ENCODE results near the gene AGRN. TPM values are rescaled to one million over a fixed set of nuclear protein-coding genes. Genes with fewer than 3 reads are reported as not detected.
"Not testable (repeated sequence)": the region's sequence is repeated elsewhere in the genome, so short reads cannot be mapped to it uniquely, and the experiment has no call there.

AGRN gene
- total RNA-seq, 3 donors from 2014 or later (not counting 1 experiment from before 2014, with no cell fraction given), result 4.1 to 5.0 (median 4.6) TPM

DNA sequence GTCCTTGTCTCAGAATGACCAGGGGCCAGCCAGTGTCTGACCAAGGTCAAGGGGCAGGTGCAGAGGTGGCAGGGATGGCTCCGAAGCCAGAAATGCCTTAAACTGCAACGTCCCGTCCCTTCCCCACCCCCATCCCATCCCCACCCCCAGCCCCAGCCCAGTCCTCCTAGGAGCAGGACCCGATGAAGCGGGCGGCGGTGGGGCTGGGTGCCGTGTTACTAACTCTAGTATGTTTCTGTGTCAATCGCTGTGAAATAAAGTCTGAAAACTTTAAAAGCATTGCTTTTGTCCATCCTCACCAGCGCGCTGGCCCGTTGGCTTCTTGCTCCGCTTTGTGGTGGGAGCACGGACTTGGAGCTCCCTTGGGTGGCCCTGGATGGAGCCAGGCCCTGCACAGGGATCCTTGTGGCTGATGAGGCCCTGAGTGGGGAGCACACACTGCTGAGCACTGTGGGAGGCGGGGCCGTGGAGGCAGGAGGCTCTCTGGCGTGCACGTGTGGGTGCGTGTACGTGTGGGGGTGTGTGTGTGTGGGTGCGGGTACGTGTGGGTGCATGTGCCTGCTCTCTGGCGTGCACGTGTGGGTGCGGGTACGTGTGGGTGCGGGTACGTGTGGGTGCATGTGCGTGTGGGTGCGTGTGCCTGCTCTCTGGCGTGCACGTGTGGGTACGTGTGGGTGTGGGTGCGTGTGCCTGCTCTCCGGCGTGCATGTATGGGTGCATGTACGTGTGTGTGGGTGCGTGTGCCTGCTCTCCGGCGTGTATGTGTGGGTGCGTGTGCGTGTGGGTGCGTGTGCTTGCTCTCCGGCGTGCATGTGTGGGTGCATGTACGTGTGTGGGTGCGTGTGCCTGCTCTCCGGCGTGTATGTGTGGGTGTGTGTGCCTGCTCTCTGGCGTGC, 36.2 kb downstream of the AGRN start:
- Mint-ChIP-seq H3K4me3 (no peak overlapping the region), H3K27ac (no peak overlapping the region), H3K4me1 (peaks cover 0 to 11% of the 10 kb centered on the region in 2 donors), H3K36me3 (no peaks in the 10 kb centered on the region), H3K27me3 (ENCODE audit: low read depth in 2 of 2) (peaks cover 7 to 22% of the 10 kb centered on the region in 2 donors), H3K9me3 (no peaks in the 10 kb centered on the region)
- H3K9me3 ChIP-seq (ENCODE audit: control insufficient read depth, insufficient read depth, low read length), result no peaks in the 10 kb centered on the region
- H3K4me3 ChIP-seq (ENCODE audit: low read length), result no peak overlapping the region
- DNase-seq (no peak), ATAC-seq (no peak)
- intact Hi-C loops (cut with micrococcal nuclease), result no loop called here
- no peak overlapping the region for H3K27ac ChIP-seq (ENCODE audit: low read length)
- TF ChIP-seq, protein P1, sequence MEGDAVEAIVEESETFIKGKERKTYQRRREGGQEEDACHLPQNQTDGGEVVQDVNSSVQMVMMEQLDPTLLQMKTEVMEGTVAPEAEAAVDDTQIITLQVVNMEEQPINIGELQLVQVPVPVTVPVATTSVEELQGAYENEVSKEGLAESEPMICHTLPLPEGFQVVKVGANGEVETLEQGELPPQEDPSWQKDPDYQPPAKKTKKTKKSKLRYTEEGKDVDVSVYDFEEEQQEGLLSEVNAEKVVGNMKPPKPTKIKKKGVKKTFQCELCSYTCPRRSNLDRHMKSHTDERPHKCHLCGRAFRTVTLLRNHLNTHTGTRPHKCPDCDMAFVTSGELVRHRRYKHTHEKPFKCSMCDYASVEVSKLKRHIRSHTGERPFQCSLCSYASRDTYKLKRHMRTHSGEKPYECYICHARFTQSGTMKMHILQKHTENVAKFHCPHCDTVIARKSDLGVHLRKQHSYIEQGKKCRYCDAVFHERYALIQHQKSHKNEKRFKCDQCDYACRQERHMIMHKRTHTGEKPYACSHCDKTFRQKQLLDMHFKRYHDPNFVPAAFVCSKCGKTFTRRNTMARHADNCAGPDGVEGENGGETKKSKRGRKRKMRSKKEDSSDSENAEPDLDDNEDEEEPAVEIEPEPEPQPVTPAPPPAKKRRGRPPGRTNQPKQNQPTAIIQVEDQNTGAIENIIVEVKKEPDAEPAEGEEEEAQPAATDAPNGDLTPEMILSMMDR (IDR thresholded peaks at IDR 0.05), result no peak
- peaks cover 13% of the 10 kb centered on the region for H3K4me1 ChIP-seq (ENCODE audit: control insufficient read depth, insufficient read depth, low read length)
- 88% methylated on average over 50 of the region's 50 CpGs for WGBS (ENCODE audit: insufficient coverage)
- H3K27me3 ChIP-seq (ENCODE audit: control insufficient read depth, insufficient read depth, low read length), result peaks cover 24% of the 10 kb centered on the region
- no peaks in the 10 kb centered on the region for H3K36me3 ChIP-seq (ENCODE audit: control insufficient read depth, insufficient read depth, low read length)

DNA sequence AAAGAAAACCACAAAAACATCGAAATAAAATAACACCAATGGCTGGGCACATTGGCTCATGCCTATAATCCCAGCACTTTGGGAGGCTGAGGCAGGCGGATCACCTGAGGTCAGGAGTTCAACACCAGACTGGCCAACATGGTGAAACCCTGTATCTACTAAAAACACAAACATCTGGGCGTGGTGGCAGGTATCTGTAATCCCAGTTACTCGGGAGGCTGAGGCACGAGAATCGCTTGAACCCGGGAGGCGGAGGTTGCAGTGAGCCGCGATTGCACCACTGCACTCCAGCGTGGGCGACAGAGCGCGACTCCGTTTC, 37.8 kb downstream of the AGRN start:
- H3K36me3 ChIP-seq (ENCODE audit: control insufficient read depth, insufficient read depth, low read length); intact Hi-C loops (cut with micrococcal nuclease); H3K9me3 Mint-ChIP-seq; H3K27ac Mint-ChIP-seq; H3K4me3 ChIP-seq (ENCODE audit: low read length); ATAC-seq; H3K36me3 Mint-ChIP-seq; H3K9me3 ChIP-seq (ENCODE audit: control insufficient read depth, insufficient read depth, low read length); DNase-seq; H3K27ac ChIP-seq (ENCODE audit: low read length): not testable (repeated sequence)
- Mint-ChIP-seq H3K27me3 (ENCODE audit: low read depth in 2 of 2) (peaks cover 7 to 30% of the 10 kb centered on the region in 2 donors), H3K4me1 (peaks cover 0 to 11% of the 10 kb centered on the region in 2 donors), H3K4me3 (peak overlapping the region; percentile 17)
- WGBS (ENCODE audit: insufficient coverage), result 75% methylated on average over 14 of the region's 15 CpGs
- H3K27me3 ChIP-seq (ENCODE audit: control insufficient read depth, insufficient read depth, low read length), result peaks cover 37% of the 10 kb centered on the region
- H3K4me1 ChIP-seq (ENCODE audit: control insufficient read depth, insufficient read depth, low read length), result peaks cover 15% of the 10 kb centered on the region

DNA sequence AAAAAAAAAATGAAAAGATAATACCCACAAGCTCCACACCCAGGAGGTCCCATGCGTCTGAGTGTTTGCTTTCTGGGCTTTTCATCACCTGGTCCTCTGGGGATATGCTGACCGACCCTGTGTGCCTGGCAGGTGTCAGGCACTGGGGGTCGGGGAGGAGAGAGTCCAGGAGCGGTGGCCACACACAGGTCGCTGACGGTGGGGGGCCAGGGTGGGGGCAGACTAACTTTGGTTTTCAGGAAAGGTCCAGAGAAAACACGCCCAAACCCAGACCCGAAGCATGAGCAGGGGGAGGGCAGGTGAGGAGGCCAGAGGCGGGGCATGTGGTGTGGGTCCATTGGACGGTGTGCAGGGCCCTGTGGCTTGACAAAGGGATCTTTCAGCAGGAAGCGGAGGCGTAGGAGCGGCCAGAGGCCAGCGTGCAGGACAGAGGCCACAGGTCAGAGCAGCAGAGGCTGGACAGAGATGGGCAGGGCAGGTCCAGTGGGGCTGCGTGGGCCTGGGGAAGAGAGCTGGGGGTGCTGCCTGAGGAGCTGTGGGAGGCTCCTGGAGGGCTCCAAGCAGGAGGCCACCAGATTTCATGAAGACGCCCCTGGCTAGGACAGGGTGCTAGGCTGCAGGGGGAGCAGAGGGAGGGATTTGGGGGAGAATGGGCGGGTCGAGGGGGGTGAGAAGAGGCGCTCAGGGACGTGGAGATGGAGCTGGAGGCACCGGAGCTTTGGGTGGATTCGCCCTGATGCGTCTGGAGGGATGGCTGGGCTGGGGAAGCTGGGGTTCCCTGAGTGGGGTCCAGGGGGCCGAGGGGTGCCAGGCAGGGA, 38.4 kb downstream of the AGRN start:
- H3K4me1 Mint-ChIP-seq, result peaks cover 0 to 11% of the 10 kb centered on the region in 2 donors
- TF ChIP-seq, protein P1 (IDR thresholded peaks at IDR 0.05), result no peak
- Histone ChIP-seq H3K27me3 (ENCODE audit: control insufficient read depth, insufficient read depth, low read length) (peaks cover 43% of the 10 kb centered on the region), H3K4me3 (ENCODE audit: low read length) (no peak overlapping the region), H3K36me3 (ENCODE audit: control insufficient read depth, insufficient read depth, low read length) (no peaks in the 10 kb centered on the region), H3K4me1 (ENCODE audit: control insufficient read depth, insufficient read depth, low read length) (peaks cover 18% of the 10 kb centered on the region), H3K9me3 (ENCODE audit: control insufficient read depth, insufficient read depth, low read length) (no peaks in the 10 kb centered on the region), H3K27ac (ENCODE audit: low read length) (no peak overlapping the region)
- WGBS (ENCODE audit: insufficient coverage), result 30% methylated on average over 24 of the region's 24 CpGs
- ATAC-seq, result no peak
- H3K27ac Mint-ChIP-seq, result peak overlapping the region in 1 of 2 donors; percentile 68
- intact Hi-C loops (cut with micrococcal nuclease), result no loop called here
- DNase-seq, result no peak
- peak overlapping the region; percentile 74 for H3K4me3 Mint-ChIP-seq
- H3K36me3 Mint-ChIP-seq, result no peaks in the 10 kb centered on the region
- peaks cover 7 to 33% of the 10 kb centered on the region in 2 donors for H3K27me3 Mint-ChIP-seq (ENCODE audit: low read depth in 2 of 2)
- no peaks in the 10 kb centered on the region for H3K9me3 Mint-ChIP-seq

DNA sequence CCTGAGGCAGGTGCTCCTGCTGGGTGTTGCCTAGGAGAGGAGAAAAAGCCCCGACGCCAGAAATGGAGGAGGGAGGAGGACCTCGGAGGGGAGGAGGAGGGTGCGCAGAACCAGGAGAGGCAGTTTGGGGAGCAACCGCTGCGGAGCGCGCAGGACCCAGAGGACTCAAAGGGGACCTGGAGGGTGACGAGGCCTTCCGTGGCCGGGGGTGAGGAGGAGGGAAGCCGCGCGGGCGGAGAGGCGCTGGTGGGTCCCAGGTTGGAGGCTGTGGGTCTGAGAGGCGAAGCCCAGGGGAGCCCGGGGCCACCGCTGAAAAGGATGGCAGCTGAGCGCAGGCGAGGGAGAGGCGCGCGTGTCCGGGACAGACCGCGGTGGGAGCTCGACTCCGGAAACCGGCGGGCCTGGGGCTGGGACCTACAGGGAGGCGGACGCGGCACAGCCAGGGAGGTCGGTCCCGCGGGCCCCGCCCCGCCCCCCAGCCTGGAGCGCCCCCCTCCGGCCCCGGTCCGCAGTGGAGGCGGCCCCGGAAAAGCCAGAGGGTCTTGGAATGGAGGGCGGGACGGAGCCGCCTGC, 39.1 kb downstream of the AGRN start:
- H3K27me3 Mint-ChIP-seq (ENCODE audit: low read depth in 2 of 2), result peaks cover 7 to 33% of the 10 kb centered on the region in 2 donors
- ATAC-seq (peak; percentile 6 to 17 (median 8)), DNase-seq (peak in 1 of 2 donors; percentile 60)
- H3K36me3 Mint-ChIP-seq, result no peaks in the 10 kb centered on the region
- peak overlapping the region; percentile 11 for H3K4me3 ChIP-seq (ENCODE audit: low read length)
- peak overlapping the region in 1 of 2 donors; percentile 68 for H3K27ac Mint-ChIP-seq
- intact Hi-C loops (cut with micrococcal nuclease), result no loop called here
- TF ChIP-seq, protein P1 (IDR thresholded peaks at IDR 0.05), result peak; percentile 21
- H3K4me1 Mint-ChIP-seq, result peaks cover 0 to 13% of the 10 kb centered on the region in 2 donors
- peaks cover 47% of the 10 kb centered on the region for H3K27me3 ChIP-seq (ENCODE audit: control insufficient read depth, insufficient read depth, low read length)
- peak overlapping the region; percentile 68 for H3K4me3 Mint-ChIP-seq
- H3K9me3 Mint-ChIP-seq, result no peaks in the 10 kb centered on the region
- no peaks in the 10 kb centered on the region for H3K9me3 ChIP-seq (ENCODE audit: control insufficient read depth, insufficient read depth, low read length)
- no peaks in the 10 kb centered on the region for H3K36me3 ChIP-seq (ENCODE audit: control insufficient read depth, insufficient read depth, low read length)
- WGBS (ENCODE audit: insufficient coverage), result 1% methylated on average over 48 of the region's 48 CpGs
- H3K27ac ChIP-seq (ENCODE audit: low read length), result no peak overlapping the region
- peaks cover 25% of the 10 kb centered on the region for H3K4me1 ChIP-seq (ENCODE audit: control insufficient read depth, insufficient read depth, low read length)
